ENCODE data around the gene NOS1AP.

NOS1AP gene

GRCh38 chr1:162133566-162133965 is 64.1 kb downstream of the NOS1AP start:
- H3K4me1 ChIP-seq (ENCODE audit: control insufficient read depth in 2 of 2, insufficient read depth in 2 of 2, low read length in 2 of 2): peaks cover 3 to 7% of the 10 kb centered on the region in 2 donors
- no peak overlapping the region for H3K27ac ChIP-seq (ENCODE audit: low read depth in 2 of 2, low read length in 2 of 2)
- no peak overlapping the region for H3K4me3 ChIP-seq (ENCODE audit: low read length in 2 of 2)

DNA sequence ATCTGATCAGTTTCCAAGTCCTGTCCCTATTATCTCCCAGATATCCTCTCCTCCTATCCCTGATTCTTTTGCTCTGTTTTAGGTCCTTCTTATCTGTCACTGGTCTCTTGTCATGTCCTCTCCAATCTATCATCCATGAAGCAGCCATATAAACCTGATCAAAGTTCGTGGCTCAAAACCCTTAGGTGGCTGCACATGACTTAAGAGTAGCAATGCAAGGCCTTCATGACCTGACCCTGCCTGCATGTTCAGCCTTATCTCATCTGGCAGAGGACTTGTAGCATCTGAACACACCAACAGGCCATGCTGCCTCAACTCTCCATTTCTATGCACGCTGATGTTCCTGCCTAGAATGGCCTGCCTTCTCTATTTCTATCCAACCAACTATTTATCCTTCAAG is 65.2 kb downstream of the NOS1AP start:
- H3K4me3 ChIP-seq (ENCODE audit: low read length in 2 of 2): no peak overlapping the region
- no peak overlapping the region for H3K27ac ChIP-seq (ENCODE audit: low read depth in 2 of 2, low read length in 2 of 2)
- no peaks in the 10 kb centered on the region for H3K9me3 ChIP-seq (ENCODE audit: control insufficient read depth in 2 of 2, low read length in 2 of 2)
- H3K27me3 ChIP-seq (ENCODE audit: control insufficient read depth in 2 of 2, insufficient read depth in 2 of 2, low read length in 2 of 2): no peaks in the 10 kb centered on the region
- no peaks in the 10 kb centered on the region for H3K36me3 ChIP-seq (ENCODE audit: control insufficient read depth in 2 of 2, insufficient read depth in 2 of 2, low read length in 2 of 2)
- no peak overlapping the region for H3K9ac ChIP-seq (ENCODE audit: low read depth in 1 of 2, low read length in 2 of 2)
- peaks cover 3 to 7% of the 10 kb centered on the region in 2 donors for H3K4me1 ChIP-seq (ENCODE audit: control insufficient read depth in 2 of 2, insufficient read depth in 2 of 2, low read length in 2 of 2)

More at GRCh38 chr1:162133566-162133965, 64.1 kb downstream of the NOS1AP start:
- no peaks in the 10 kb centered on the region for H3K27me3 ChIP-seq (ENCODE audit: control insufficient read depth in 2 of 2, insufficient read depth in 2 of 2, low read length in 2 of 2)
- H3K9me3 ChIP-seq (ENCODE audit: control insufficient read depth in 2 of 2, low read length in 2 of 2): no peaks in the 10 kb centered on the region
- H3K9ac ChIP-seq (ENCODE audit: low read depth in 1 of 2, low read length in 2 of 2): no peak overlapping the region
- H3K36me3 ChIP-seq (ENCODE audit: control insufficient read depth in 2 of 2, insufficient read depth in 2 of 2, low read length in 2 of 2): no peaks in the 10 kb centered on the region

DNA sequence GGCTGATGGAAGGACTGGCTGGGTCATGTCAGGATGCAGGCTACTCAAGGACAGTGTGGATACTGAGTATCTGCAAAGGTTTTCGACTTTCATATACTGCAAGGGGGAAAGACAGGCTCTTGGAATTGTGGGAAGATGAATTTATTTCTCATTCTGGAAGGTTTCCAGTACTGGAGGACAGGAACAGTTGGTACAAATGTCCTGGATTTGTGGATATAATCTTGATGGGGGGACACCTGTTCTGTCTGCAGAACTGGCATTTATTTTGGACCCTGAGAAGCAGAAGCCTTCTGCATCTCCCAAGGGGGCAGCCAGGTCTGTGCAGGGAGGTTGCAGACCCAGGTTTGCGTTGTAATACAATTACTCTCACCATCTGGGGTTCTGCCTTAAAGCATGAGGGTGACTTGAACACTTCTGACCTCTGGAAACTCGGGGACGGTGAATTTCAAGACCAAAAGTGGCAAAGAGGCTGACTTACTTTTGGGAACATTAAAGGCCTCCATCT is 65.8 kb downstream of the NOS1AP start:
- H3K9ac ChIP-seq (ENCODE audit: low read depth in 1 of 2, low read length in 2 of 2): no peak overlapping the region
- peaks cover 3 to 7% of the 10 kb centered on the region in 2 donors for H3K4me1 ChIP-seq (ENCODE audit: control insufficient read depth in 2 of 2, insufficient read depth in 2 of 2, low read length in 2 of 2)
- H3K27ac ChIP-seq (ENCODE audit: low read depth in 2 of 2, low read length in 2 of 2): no peak overlapping the region
- H3K36me3 ChIP-seq (ENCODE audit: control insufficient read depth in 2 of 2, insufficient read depth in 2 of 2, low read length in 2 of 2): no peaks in the 10 kb centered on the region
- no peak overlapping the region for H3K4me3 ChIP-seq (ENCODE audit: low read length in 2 of 2)
- no peaks in the 10 kb centered on the region for H3K27me3 ChIP-seq (ENCODE audit: control insufficient read depth in 2 of 2, insufficient read depth in 2 of 2, low read length in 2 of 2)
- no peaks in the 10 kb centered on the region for H3K9me3 ChIP-seq (ENCODE audit: control insufficient read depth in 2 of 2, low read length in 2 of 2)

DNA sequence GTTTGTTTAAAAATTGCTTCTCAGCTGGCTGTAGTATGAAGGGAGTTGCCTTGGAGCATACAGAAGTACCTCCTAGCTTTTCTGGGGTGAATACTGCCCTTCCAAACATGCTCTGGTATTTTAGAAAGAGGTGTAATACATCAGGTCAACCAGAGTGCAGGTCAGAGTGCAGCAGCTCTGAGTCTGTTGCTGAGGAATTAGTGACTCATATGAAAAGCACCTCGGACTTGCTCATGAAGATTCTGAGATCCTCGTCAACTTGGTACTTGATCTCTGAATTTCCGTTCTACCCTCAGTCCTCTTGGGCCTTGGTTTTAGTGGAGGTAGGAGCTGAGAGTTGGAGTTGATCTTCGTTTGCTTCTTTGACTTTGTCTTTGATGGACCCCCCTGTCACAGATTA is 67.3 kb downstream of the NOS1AP start:
- Histone ChIP-seq H3K36me3 (ENCODE audit: control insufficient read depth in 2 of 2, insufficient read depth in 2 of 2, low read length in 2 of 2) (no peaks in the 10 kb centered on the region), H3K4me3 (ENCODE audit: low read length in 2 of 2) (no peak overlapping the region), H3K9me3 (ENCODE audit: control insufficient read depth in 2 of 2, low read length in 2 of 2) (no peaks in the 10 kb centered on the region), H3K4me1 (ENCODE audit: control insufficient read depth in 2 of 2, insufficient read depth in 2 of 2, low read length in 2 of 2) (peaks cover under 1 to 5% of the 10 kb centered on the region in 2 donors), H3K27ac (ENCODE audit: low read depth in 2 of 2, low read length in 2 of 2) (no peak overlapping the region), H3K27me3 (ENCODE audit: control insufficient read depth in 2 of 2, insufficient read depth in 2 of 2, low read length in 2 of 2) (no peaks in the 10 kb centered on the region), H3K9ac (ENCODE audit: low read depth in 1 of 2, low read length in 2 of 2) (no peak overlapping the region)

DNA sequence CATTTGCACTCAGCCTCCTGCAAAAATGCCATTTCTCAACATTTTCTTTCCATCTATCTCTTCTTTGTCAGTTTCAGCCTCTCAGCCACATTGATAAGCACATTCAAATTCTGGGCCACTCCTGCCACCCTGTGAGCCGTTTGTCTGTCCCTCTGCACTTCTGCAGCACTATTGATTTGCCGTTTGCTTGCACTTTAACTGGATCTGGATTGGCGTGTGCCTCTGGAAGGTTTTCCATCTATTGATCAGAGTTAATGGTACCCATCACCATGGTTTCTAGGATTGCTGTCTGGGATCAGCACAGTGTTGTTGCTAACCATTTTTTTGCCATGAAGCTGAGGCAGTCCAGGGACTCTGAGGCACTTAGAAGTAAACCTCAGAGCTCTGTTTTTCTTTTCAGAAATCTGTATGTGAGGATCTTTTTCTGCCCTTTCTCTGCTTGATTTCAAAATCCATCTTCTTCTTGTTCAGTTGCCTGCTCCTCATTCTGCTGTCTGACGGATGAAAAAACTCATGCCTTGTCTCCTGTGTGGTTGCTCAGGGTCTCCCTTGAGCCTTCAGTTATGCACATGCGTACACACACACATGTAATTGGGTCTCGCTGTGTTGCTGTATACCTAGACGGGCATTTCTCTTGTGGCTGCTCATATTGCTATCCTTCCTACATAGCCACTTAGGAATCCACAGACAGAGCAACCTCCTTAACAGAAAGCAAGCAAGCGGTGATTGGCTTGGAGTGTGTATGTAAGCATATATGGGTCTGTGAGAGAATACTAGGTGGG is 67.9 kb downstream of the NOS1AP start:
- Histone ChIP-seq H3K27ac (ENCODE audit: low read depth in 2 of 2, low read length in 2 of 2) (no peak overlapping the region), H3K4me3 (ENCODE audit: low read length in 2 of 2) (no peak overlapping the region), H3K36me3 (ENCODE audit: control insufficient read depth in 2 of 2, insufficient read depth in 2 of 2, low read length in 2 of 2) (no peaks in the 10 kb centered on the region), H3K27me3 (ENCODE audit: control insufficient read depth in 2 of 2, insufficient read depth in 2 of 2, low read length in 2 of 2) (no peaks in the 10 kb centered on the region), H3K4me1 (ENCODE audit: control insufficient read depth in 2 of 2, insufficient read depth in 2 of 2, low read length in 2 of 2) (no peaks in the 10 kb centered on the region), H3K9ac (ENCODE audit: low read depth in 1 of 2, low read length in 2 of 2) (no peak overlapping the region), H3K9me3 (ENCODE audit: control insufficient read depth in 2 of 2, low read length in 2 of 2) (no peaks in the 10 kb centered on the region)

GRCh38 chr1:162138112-162138511 is 68.6 kb downstream of the NOS1AP start:
- no peak overlapping the region for H3K9ac ChIP-seq (ENCODE audit: low read depth in 1 of 2, low read length in 2 of 2)
- no peaks in the 10 kb centered on the region for H3K36me3 ChIP-seq (ENCODE audit: control insufficient read depth in 2 of 2, insufficient read depth in 2 of 2, low read length in 2 of 2)
- no peaks in the 10 kb centered on the region for H3K4me1 ChIP-seq (ENCODE audit: control insufficient read depth in 2 of 2, insufficient read depth in 2 of 2, low read length in 2 of 2)
- H3K27ac ChIP-seq (ENCODE audit: low read depth in 2 of 2, low read length in 2 of 2): no peak overlapping the region
- H3K27me3 ChIP-seq (ENCODE audit: control insufficient read depth in 2 of 2, insufficient read depth in 2 of 2, low read length in 2 of 2): no peaks in the 10 kb centered on the region
- H3K9me3 ChIP-seq (ENCODE audit: control insufficient read depth in 2 of 2, low read length in 2 of 2): no peaks in the 10 kb centered on the region
- no peak overlapping the region for H3K4me3 ChIP-seq (ENCODE audit: low read length in 2 of 2)

DNA sequence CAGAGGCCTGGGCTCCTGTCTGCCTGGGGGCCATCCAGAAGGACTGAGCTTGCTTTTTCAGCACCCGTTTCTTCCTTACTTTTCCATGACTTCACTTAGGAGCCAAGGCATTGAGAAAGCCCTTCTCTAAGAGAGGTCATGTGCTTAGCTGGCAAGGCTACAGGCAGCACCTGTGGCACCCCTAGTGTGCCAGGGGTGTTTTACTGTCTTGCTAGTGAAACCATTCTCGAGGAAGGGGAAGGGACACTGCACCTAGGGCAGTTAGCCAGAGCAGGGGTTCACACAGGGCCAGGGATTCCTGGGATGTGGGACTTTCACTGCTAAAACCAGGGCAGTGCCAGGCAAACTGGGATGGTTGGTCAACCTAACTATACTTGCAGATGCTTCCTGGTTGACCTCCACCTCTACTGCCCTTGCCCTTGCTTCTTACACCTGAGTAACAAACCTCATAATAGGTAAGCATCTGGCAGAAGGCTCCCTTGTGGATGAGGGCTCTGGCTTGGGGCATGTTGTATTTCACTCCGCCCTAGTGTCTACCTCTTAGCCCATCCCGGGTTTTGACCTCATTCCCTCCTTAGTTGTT is 69.2 kb downstream of the NOS1AP start:
- Histone ChIP-seq H3K27me3 (ENCODE audit: control insufficient read depth in 2 of 2, insufficient read depth in 2 of 2, low read length in 2 of 2) (no peaks in the 10 kb centered on the region), H3K27ac (ENCODE audit: low read depth in 2 of 2, low read length in 2 of 2) (no peak overlapping the region), H3K4me3 (ENCODE audit: low read length in 2 of 2) (no peak overlapping the region), H3K9ac (ENCODE audit: low read depth in 1 of 2, low read length in 2 of 2) (no peak overlapping the region), H3K4me1 (ENCODE audit: control insufficient read depth in 2 of 2, insufficient read depth in 2 of 2, low read length in 2 of 2) (no peaks in the 10 kb centered on the region), H3K9me3 (ENCODE audit: control insufficient read depth in 2 of 2, low read length in 2 of 2) (no peaks in the 10 kb centered on the region), H3K36me3 (ENCODE audit: control insufficient read depth in 2 of 2, insufficient read depth in 2 of 2, low read length in 2 of 2) (no peaks in the 10 kb centered on the region)

DNA sequence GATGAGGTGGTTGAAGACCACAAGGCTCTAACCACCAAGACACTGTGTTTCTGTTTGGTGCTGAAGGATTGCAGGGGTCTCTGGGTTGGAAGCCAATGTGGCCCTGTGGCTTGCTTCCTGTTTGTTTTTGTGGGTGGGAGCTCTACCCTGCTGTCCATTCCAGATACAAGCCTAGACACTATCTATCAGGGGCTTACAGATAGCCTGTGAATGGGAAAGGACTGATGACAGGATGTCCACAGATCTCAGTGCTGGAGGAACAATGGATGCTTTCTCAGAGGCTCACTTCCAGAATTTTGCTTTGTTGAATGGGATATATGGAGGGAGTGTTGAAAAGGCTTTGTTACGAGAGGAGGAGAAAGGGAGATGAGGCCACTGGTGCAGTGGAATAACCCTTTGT is 69.7 kb downstream of the NOS1AP start:
- H3K9ac ChIP-seq (ENCODE audit: low read depth in 1 of 2, low read length in 2 of 2): no peak overlapping the region
- no peak overlapping the region for H3K27ac ChIP-seq (ENCODE audit: low read depth in 2 of 2, low read length in 2 of 2)
- no peaks in the 10 kb centered on the region for H3K9me3 ChIP-seq (ENCODE audit: control insufficient read depth in 2 of 2, low read length in 2 of 2)
- no peaks in the 10 kb centered on the region for H3K4me1 ChIP-seq (ENCODE audit: control insufficient read depth in 2 of 2, insufficient read depth in 2 of 2, low read length in 2 of 2)
- no peaks in the 10 kb centered on the region for H3K27me3 ChIP-seq (ENCODE audit: control insufficient read depth in 2 of 2, insufficient read depth in 2 of 2, low read length in 2 of 2)
- no peak overlapping the region for H3K4me3 ChIP-seq (ENCODE audit: low read length in 2 of 2)
- H3K36me3 ChIP-seq (ENCODE audit: control insufficient read depth in 2 of 2, insufficient read depth in 2 of 2, low read length in 2 of 2): no peaks in the 10 kb centered on the region

DNA sequence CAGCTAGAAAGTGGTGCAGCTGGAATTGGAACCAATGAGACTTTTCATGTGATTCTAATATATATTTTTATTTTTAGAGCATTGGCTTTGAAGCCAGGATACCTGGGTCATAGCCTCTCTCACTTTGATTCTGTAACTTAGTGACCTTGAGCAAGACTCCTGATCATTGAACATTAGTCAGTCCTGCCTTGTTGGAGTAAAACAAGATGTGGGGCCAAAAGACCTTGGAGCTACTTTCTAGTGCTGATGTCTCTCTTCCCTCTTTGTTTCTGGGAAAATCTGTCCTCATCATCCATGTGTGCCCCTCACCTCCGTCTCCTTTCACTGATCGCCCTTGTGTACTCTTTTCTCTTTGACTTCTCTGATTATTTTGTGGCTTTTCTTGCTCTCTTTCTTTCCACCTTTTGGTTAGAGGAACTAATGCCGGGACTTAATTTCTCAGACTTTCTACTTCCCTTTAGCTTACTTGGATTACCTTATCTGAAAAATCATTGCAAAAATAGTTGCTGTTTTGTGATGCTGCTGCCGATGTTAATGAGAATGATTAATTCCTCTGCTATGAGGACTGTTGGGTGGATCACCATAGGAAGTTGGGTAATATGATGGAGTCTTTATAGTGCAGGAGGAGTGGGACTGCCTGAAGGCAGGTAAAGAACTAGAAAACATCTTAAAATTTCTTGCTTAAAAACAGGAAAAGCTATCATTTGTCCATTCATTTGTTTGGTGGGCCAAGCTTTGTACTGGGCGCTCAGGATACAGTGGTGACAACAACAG is 72.0 kb downstream of the NOS1AP start:
- H3K27ac ChIP-seq (ENCODE audit: low read depth in 2 of 2, low read length in 2 of 2): no peak overlapping the region
- H3K4me1 ChIP-seq (ENCODE audit: control insufficient read depth in 2 of 2, insufficient read depth in 2 of 2, low read length in 2 of 2): no peaks in the 10 kb centered on the region
- no peak overlapping the region for H3K9ac ChIP-seq (ENCODE audit: low read depth in 1 of 2, low read length in 2 of 2)
- no peaks in the 10 kb centered on the region for H3K36me3 ChIP-seq (ENCODE audit: control insufficient read depth in 2 of 2, insufficient read depth in 2 of 2, low read length in 2 of 2)
- H3K4me3 ChIP-seq (ENCODE audit: low read length in 2 of 2): no peak overlapping the region
- no peaks in the 10 kb centered on the region for H3K9me3 ChIP-seq (ENCODE audit: control insufficient read depth in 2 of 2, low read length in 2 of 2)
- H3K27me3 ChIP-seq (ENCODE audit: control insufficient read depth in 2 of 2, insufficient read depth in 2 of 2, low read length in 2 of 2): no peaks in the 10 kb centered on the region

DNA sequence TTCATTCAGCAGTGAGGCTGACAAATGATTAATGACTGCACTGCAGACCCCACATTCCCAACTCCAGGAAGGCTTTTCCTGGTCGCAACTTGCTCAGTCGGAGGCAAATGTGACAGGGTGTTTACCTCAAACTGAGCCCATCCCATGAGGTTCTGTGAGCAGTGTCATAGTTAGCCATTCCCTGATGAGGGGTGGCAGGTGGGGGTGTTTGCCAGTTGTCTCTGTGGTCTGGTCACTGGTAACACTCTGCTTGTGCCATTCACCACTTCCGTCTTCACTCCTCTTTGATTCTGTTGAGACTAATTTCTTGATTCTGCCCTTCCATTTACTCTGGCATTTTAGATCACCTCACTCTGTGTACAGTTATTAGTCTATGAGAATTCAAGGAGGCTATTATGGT is 73.5 kb downstream of the NOS1AP start:
- Histone ChIP-seq H3K36me3 (ENCODE audit: control insufficient read depth in 2 of 2, insufficient read depth in 2 of 2, low read length in 2 of 2) (no peaks in the 10 kb centered on the region), H3K4me3 (ENCODE audit: low read length in 2 of 2) (no peak overlapping the region), H3K4me1 (ENCODE audit: control insufficient read depth in 2 of 2, insufficient read depth in 2 of 2, low read length in 2 of 2) (no peaks in the 10 kb centered on the region), H3K27ac (ENCODE audit: low read depth in 2 of 2, low read length in 2 of 2) (no peak overlapping the region), H3K27me3 (ENCODE audit: control insufficient read depth in 2 of 2, insufficient read depth in 2 of 2, low read length in 2 of 2) (no peaks in the 10 kb centered on the region), H3K9ac (ENCODE audit: low read depth in 1 of 2, low read length in 2 of 2) (no peak overlapping the region), H3K9me3 (ENCODE audit: control insufficient read depth in 2 of 2, low read length in 2 of 2) (no peaks in the 10 kb centered on the region)
